DMS 273 treated with DMSO at 0.1 percent for 48 hours (cell line): ENCODE results near the gene ANKRD52.
A peak's percentile ranks its signal among the peaks of the same experiment; 100 is the strongest.

Experiments used
- DNase-seq: peaks from one replicate; lab custom pipeline; 2025; lab: John Stamatoyannopoulos, UW

Gene ANKRD52

GRCh38 chr12:56241424-56242303 lies 16.5 kb downstream of the ANKRD52 start:
- no peak for DNase-seq

- no peak for DNase-seq
These were observed 20.6 kb downstream of the ANKRD52 start for GRCh38 chr12:56237552-56237951.

- no peak for DNase-seq
These were observed 21.2 kb downstream of the ANKRD52 start for GRCh38 chr12:56236985-56237384.

- no peak for DNase-seq
These were observed 22.1 kb downstream of the ANKRD52 start for GRCh38 chr12:56236091-56236490.

- DNase-seq = no peak
These were observed 23.3 kb downstream of the ANKRD52 start for GRCh38 chr12:56234746-56235436.

GRCh38 chr12:56231184-56231582 lies 27.0 kb downstream of the ANKRD52 start:
- no peak for DNase-seq

DNA sequence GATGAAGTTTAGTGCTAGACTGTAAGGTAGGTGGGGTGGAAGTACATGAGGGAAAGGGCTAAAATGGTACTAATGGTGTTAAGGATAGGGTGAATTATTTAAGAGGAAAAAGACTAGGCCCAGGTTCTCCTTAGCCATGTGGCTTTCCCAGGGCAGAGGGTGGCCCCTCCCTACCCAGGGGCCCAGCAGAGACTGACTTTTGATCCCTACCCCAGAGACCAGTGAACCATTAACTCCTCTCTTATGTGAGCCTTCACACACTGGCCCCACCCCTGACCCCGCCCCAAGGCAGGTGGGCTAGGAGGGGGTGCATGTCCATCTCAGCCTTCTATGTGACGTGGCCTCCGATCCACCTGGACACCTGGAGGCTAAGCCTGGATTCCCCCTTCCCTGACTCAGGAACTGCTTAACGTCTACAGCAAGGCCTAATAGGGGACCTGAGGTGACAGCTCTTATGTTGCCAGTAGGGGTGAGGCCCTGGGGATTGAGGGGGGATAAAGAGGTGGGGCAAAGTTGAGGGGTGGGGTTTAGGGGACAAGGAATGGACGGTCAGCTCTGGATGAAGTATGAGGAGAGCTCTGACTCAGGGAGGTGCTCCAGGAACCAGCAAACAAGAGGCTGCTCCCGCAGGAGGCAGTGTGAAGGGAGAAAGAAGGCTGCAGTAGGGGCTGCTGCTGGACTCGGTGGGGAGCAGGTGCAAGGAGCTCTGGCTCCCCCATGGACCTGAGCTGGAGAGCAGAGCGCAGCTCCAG lies 27.6 kb downstream of the ANKRD52 start:
- DNase-seq = no peak

- no peak for DNase-seq
These were observed 28.2 kb downstream of the ANKRD52 start, which contains the start of gene SLC39A5 for GRCh38 chr12:56229916-56230431. Gene SLC39A5 (plus strand): TSS chr12:56230051. CDS start chr12:56231275, 1,224 bp downstream.

GRCh38 chr12:56229082-56229481 lies 29.1 kb downstream of the ANKRD52 start:
- DNase-seq = no peak

DNA sequence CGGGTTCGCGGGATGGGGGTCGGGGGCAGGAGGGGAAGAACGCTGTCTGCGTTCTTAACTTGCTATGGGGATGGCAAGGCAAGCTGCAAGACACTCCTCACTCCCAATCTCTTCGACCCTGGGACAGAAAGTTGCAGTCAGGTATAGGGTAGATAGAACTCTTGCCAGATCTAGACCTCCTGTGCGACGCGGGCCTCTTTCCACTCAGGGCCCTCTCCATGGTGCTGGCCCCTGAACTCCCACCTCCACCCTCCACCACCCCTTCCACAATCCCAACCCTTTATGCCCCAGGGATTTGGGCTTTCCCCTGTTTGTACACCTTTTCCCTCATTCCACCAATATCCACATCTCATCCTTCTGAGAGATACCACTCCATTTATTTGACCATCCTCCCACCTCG lies 33.2 kb downstream of the ANKRD52 start:
- DNase-seq = no peak

DNA sequence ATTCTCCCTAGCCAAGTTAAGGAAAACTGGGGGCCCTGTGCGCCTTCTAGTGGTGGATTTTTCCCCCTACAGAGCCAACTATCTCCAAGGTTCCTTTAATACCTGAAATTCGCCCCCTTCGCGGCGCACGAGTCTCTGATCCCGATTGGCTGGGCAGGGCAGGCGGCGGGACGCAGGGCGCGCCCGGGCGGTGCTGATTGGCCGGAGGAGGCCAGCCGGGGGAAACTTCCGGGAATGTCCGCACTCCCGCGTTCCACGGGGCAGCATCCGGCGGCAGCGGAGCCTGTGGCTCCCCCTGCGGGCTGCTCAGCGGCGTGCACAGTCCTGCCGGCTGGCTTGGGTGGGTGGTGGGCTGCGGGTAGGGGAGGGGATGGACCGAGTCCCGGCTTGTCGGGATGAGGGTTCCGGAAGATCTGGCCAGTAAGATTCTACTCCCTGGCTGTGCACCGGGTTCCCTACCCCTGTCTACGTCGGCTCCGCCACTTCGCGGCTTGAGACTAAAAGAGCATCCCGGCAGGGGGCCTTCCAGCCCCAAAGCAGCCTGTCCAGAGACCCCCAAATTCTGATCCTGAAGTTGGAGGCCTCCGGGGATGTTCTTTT lies 34.0 kb downstream of the ANKRD52 start, which contains the start of gene NABP2:
TSS of gene NABP2 (plus strand) at position 241 of the 600 bp plus-strand sequence. CDS start 515 bp downstream, outside the sequence.
- peak; percentile 88 for DNase-seq

- no peak for DNase-seq
These were observed 34.5 kb downstream of the ANKRD52 start for GRCh38 chr12:56223571-56224101.

DNA sequence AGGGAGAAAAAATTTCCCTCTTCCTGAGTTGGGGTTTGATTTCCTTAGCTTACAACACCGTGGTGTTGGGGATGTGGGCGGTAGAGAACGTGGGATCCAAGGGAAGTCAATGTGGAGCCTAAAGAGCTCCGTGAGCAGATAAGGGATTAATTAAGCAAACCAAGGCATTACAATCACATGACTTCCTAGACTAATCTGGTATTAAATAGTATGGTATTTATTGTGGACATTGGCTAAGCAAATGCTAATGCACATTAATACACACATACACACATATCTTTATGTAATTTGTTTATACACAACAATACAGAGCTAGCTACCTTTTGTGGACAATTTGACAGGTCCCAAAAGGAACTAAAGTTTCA lies 35.7 kb downstream of the ANKRD52 start:
- DNase-seq = no peak

GRCh38 chr12:56221757-56222530 lies 36.2 kb downstream of the ANKRD52 start, which contains the start of gene RNF41:
Gene RNF41 (minus strand): TSS chr12:56221922. CDS start chr12:56214047, 7,875 bp downstream.
- DNase-seq = peak; percentile 82

DNA sequence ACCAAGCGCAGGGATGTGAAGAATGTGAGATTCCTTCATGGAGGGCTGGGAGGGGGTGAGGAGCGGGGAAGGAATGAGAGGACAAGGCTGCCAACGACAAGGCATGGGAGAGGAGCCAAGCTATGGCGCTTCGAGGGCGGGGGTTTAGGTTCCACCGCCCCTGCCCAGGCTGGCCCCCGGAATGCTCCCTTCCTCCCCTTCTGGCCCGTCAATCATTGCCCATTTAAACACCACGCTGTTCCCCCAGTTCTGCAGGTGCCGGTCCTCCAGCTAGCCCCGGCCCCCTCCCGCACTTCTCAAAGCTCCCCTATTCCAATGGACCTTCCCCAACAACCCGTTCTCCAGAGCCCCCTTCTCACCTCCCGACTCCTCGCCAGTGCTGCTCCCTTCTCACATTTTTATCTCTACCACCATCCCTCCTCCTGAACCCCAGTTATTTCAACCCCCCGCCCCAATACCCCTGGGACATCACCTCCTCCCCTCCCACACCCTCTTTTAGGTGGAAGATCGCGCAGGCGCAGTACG lies 36.9 kb downstream of the ANKRD52 start:
- DNase-seq = no peak

- DNase-seq = no peak
These were observed 37.5 kb downstream of the ANKRD52 start for GRCh38 chr12:56220611-56221231.

GRCh38 chr12:56219840-56220239 lies 38.3 kb downstream of the ANKRD52 start:
- DNase-seq = no peak

GRCh38 chr12:56216461-56216860 lies 41.7 kb downstream of the ANKRD52 start:
- DNase-seq = no peak

- DNase-seq = no peak
These were observed 44.3 kb downstream of the ANKRD52 start for GRCh38 chr12:56213878-56214277.

DNA sequence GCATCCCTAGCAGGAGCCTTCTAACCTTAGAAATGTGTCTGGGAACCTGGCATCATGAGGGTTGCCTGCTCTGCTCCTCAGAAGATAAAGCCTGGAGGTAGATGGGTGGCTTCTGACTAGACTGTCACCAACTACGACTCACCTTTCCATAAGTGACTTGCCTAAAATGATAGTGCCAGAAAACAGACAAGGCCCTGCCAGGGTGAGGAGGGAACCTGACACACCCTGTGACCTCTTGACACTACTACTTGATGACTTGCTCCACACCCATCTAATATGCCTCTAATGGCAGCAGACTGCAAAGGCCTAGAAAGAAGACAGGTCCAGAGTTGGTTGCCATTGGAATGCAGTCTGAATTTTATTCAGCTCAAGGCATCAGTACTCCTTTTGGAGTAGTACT lies 45.8 kb downstream of the ANKRD52 start:
- DNase-seq = no peak
